Left ventricle myocardium inferior (tissue), 1 donor: ENCODE results near the gene CD151. TPM values are rescaled to one million over a fixed set of nuclear protein-coding genes. Genes with fewer than 3 reads are reported as not detected.

Experiments used
- DNase-seq: peaks from one replicate; pipeline ENCODE4 v3.0.0-alpha.2; 2020
- H3K27ac ChIP-seq: fragments of 200-600 bp; replicated peaks from 2 replicates; pipeline ENCODE4 v1.8.0; 2021
- H3K27me3 ChIP-seq: fragments of 200-600 bp; 2 replicates; pipeline ENCODE4 v1.8.0; 2021; ENCODE audit warnings: low read depth
- H3K36me3 ChIP-seq: fragments of 200-600 bp; 2 replicates; pipeline ENCODE4 v1.8.0; 2021
- H3K4me1 ChIP-seq: fragments of 200-600 bp; 2 replicates; pipeline ENCODE4 v1.8.0; 2021
- H3K4me3 ChIP-seq: fragments of 200-600 bp; 2 replicates; pipeline ENCODE4 v1.8.0; 2021; ENCODE audit warnings: mild to moderate bottlenecking, moderate library complexity
- H3K9me3 ChIP-seq: fragments of 200-600 bp; replicated peaks from 2 replicates; pipeline ENCODE4 v1.8.0; 2021
- intact Hi-C: fragments of 100-400 bp; cut with micrococcal nuclease; formaldehyde crosslinking; loops from one replicate; pipeline ENCODE4 v1.11.0; 2022
- total RNA-seq: library from RNA; stranded (reverse); fragmentation: NEBNext Ultra II Directional; extraction: Animal tissue kit (Norgen Biotek cat#: 25700); gene quantifications from one replicate; pipeline ENCODE4 v1.2.1, GENCODE V29; 2021
- TF ChIP-seq, protein P1 (sequence below): fragments of 200-600 bp; IDR thresholded peaks from 2 replicates; pipeline ENCODE4 v1.8.0; 2021; ENCODE audit warnings: antibody characterized with exemption, mild to moderate bottlenecking, borderline replicate concordance
- donor health status: DM: no; HTN: yes; CAD: no; lungs with severe emphysema.

CD151 gene
- total RNA-seq, 1 donor from 2014 or later, result 408 TPM

DNA sequence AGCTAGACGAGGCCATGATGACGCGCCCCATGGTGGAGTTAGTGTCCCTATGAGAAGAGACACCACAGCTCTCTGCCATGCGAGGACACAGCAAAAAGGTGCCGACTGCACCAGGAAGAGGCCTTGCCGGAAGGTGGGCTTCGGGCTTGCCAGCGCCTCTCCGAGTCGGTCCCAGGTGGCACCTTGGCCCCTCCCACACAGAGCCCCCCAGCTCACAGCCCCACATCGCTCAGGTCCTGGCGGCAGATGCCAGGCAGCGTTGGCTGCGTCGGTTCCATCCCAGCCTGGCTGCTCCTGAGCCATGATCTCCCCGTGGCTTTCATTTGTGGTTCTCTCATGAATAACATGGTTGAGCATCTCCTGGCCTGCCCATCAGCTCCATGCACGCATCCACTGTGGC is 53.8 kb downstream of the CD151 start:
- Histone ChIP-seq H3K4me1 (no peaks in the 10 kb centered on the region), H3K4me3 (no peak overlapping the region), H3K36me3 (peaks cover 15% of the 10 kb centered on the region), H3K9me3 (no peaks in the 10 kb centered on the region), H3K27me3 (no peaks in the 10 kb centered on the region), H3K27ac (no peak overlapping the region)
- DNase-seq, result no peak
- intact Hi-C loops, result no loop called here
- TF ChIP-seq, protein P1, sequence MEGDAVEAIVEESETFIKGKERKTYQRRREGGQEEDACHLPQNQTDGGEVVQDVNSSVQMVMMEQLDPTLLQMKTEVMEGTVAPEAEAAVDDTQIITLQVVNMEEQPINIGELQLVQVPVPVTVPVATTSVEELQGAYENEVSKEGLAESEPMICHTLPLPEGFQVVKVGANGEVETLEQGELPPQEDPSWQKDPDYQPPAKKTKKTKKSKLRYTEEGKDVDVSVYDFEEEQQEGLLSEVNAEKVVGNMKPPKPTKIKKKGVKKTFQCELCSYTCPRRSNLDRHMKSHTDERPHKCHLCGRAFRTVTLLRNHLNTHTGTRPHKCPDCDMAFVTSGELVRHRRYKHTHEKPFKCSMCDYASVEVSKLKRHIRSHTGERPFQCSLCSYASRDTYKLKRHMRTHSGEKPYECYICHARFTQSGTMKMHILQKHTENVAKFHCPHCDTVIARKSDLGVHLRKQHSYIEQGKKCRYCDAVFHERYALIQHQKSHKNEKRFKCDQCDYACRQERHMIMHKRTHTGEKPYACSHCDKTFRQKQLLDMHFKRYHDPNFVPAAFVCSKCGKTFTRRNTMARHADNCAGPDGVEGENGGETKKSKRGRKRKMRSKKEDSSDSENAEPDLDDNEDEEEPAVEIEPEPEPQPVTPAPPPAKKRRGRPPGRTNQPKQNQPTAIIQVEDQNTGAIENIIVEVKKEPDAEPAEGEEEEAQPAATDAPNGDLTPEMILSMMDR, result no peak

DNA sequence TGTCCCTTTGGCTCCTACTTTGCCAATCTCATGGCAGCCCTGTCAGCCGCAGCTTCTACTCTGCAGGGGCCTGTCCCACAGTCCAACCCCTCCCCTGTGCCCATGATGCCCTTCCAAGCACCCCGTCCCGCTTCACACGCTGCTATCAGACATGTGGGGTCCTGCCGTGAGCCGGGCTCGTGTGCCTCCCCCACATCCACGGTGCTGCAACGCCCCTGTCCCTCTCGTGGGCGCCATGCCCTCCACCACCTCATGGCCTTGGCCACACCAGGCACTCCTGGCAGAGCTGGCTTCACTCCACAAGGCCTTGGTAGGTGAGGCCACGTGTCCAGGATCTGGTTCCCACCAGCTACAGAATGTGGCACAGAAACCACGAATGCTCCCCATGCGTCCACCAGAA is 54.8 kb downstream of the CD151 start:
- Histone ChIP-seq H3K4me3 (no peak overlapping the region), H3K9me3 (no peaks in the 10 kb centered on the region), H3K4me1 (no peaks in the 10 kb centered on the region), H3K27ac (no peak overlapping the region), H3K36me3 (peaks cover 15% of the 10 kb centered on the region), H3K27me3 (no peaks in the 10 kb centered on the region)
- no peak for DNase-seq
- TF ChIP-seq, protein P1, result no peak
- intact Hi-C loops, result no loop called here

Other genes with a start within 250 kb of the CD151 start
- 10.3 TPM for gene IRF7, start 217.0 kb upstream of the CD151 start, total RNA-seq
- not detected for gene CDHR5, start 208.0 kb upstream of the CD151 start, total RNA-seq
- not detected for gene SCT, start 205.8 kb upstream of the CD151 start, total RNA-seq
- gene DRD4, start 195.7 kb upstream of the CD151 start, total RNA-seq, result 0.22 TPM
- gene DEAF1, start 137.7 kb upstream of the CD151 start, total RNA-seq, result 18.1 TPM
- 10.3 TPM for gene TMEM80, start 137.1 kb upstream of the CD151 start, total RNA-seq
- 2.2 TPM for gene EPS8L2, start 126.7 kb upstream of the CD151 start, total RNA-seq
- gene TALDO1, start 85.5 kb upstream of the CD151 start, total RNA-seq, result 101 TPM
- gene GATD1, start 55.5 kb upstream of the CD151 start, total RNA-seq, result 26.2 TPM
- not detected for gene CEND1, start 42.9 kb upstream of the CD151 start, total RNA-seq
- gene SLC25A22, start 34.7 kb upstream of the CD151 start, total RNA-seq, result 3.9 TPM
- gene PIDD1, start 27.7 kb upstream of the CD151 start, total RNA-seq, result 7.1 TPM
- gene RPLP2, start 23.0 kb upstream of the CD151 start, total RNA-seq, result 871 TPM
- 300 TPM for gene PNPLA2, start 14.0 kb upstream of the CD151 start, total RNA-seq
- gene CRACR2B, start 5.0 kb upstream of the CD151 start, total RNA-seq, result 23.2 TPM
- 226 TPM for gene POLR2L, start 9.6 kb downstream of the CD151 start, total RNA-seq
- gene TSPAN4, start 9.9 kb downstream of the CD151 start, total RNA-seq, result 33.0 TPM
- 54.2 TPM for gene CHID1, start 77.9 kb downstream of the CD151 start, total RNA-seq
- 41.4 TPM for gene AP2A2, start 92.9 kb downstream of the CD151 start, total RNA-seq
- not detected for gene MUC6, start 203.8 kb downstream of the CD151 start, total RNA-seq
- 0.03 TPM for gene MUC2, start 241.9 kb downstream of the CD151 start, total RNA-seq